IMR-90 (cell line): ENCODE results near the gene GRID1. TPM values are rescaled to one million over a fixed set of nuclear protein-coding genes. Genes with fewer than 3 reads are reported as not detected.

Experiments used
- ATAC-seq: fragments of 200-7000 bp; cut with Tn5 transposase; 2 replicates; pipeline ENCODE4 v1.9.1; 2020; ENCODE audit warnings: low read depth, mild to moderate bottlenecking, moderate library complexity
- BruUV-seq: library from RNA; stranded (reverse); fragments of 400-500 nt; replicated peaks from 2 replicates; lab custom pipeline; 2021; lab: Mats Ljungman, UMichigan
- CTCF ChIA-PET: fragments of 300-600 bp; formaldehyde crosslinking; extraction: SDS; loops from one replicate; lab custom pipeline; 2021; ENCODE audit warnings: antibody characterized with exemption; lab: Yijun Ruan, JAX
- POLR2A ChIA-PET: fragments of 300-600 bp; sonication (Branson Sonifier 250); formaldehyde crosslinking; loops from one replicate; lab custom pipeline; 2022; ENCODE audit warnings: antibody characterized with exemption; ENCODE audit not compliant: unreplicated experiment; lab: Charles Lee
- DNase-seq: peaks from one replicate; pipeline ENCODE4 v3.0.0; 2013
- H2AFZ ChIP-seq: replicated peaks from 2 replicates; pipeline ENCODE3; 2013; ENCODE audit warnings: low read length, mild to moderate bottlenecking; ENCODE audit not compliant: poor library complexity
- H2AK5ac ChIP-seq: 2 replicates; pipeline ENCODE4 v1.6.1; 2013; ENCODE audit warnings: low read depth, low read length, inconsistent platforms
- H2AK9ac ChIP-seq: replicated peaks from 2 replicates; pipeline ENCODE3; 2013; ENCODE audit warnings: mild to moderate bottlenecking, low read depth, low read length, moderate library complexity; ENCODE audit not compliant: poor library complexity
- H2BK120ac ChIP-seq: 2 replicates; pipeline ENCODE4 v1.6.1; 2013; ENCODE audit warnings: low read depth, low read length, inconsistent platforms
- H2BK15ac ChIP-seq: 3 replicates; pipeline ENCODE4 v1.6.1; 2013; ENCODE audit warnings: low read depth, low read length, inconsistent platforms
- H2BK20ac ChIP-seq: 2 replicates; pipeline ENCODE4 v1.6.1; 2013; ENCODE audit warnings: low read depth, mild to moderate bottlenecking, inconsistent platforms, low read length, moderate library complexity
- H2BK5ac ChIP-seq: 2 replicates; pipeline ENCODE4 v1.6.1; 2013; ENCODE audit warnings: mild to moderate bottlenecking, low read depth, low read length, inconsistent platforms; ENCODE audit not compliant: poor library complexity, severe bottlenecking
- H3K14ac ChIP-seq: replicated peaks from 2 replicates; pipeline ENCODE4 v1.6.1; 2013; ENCODE audit warnings: low read depth, low read length, inconsistent platforms
- H3K18ac ChIP-seq: 2 replicates; pipeline ENCODE4 v1.6.1; 2013; ENCODE audit warnings: low read depth, low read length, control low read depth
- H3K23ac ChIP-seq: 2 replicates; pipeline ENCODE4 v1.6.1; 2013; ENCODE audit warnings: low read depth, low read length, inconsistent platforms
- H3K27ac ChIP-seq: 2 replicates; pipeline ENCODE4 v1.5.1; 2013; ENCODE audit warnings: mild to moderate bottlenecking, control low read depth, low read length; ENCODE audit not compliant: insufficient read depth
- H3K27me3 ChIP-seq: 2 replicates; pipeline ENCODE4 v1.6.1; 2013; ENCODE audit warnings: low read length; ENCODE audit not compliant: control insufficient read depth, insufficient read depth
- H3K36me3 ChIP-seq: 2 replicates; pipeline ENCODE4 v1.6.1; 2013; ENCODE audit warnings: low read length, mixed read lengths; ENCODE audit not compliant: control insufficient read depth, insufficient read depth
- H3K4ac ChIP-seq: 2 replicates; pipeline ENCODE4 v1.6.1; 2013; ENCODE audit warnings: low read depth, low read length, inconsistent platforms
- H3K4me1 ChIP-seq: 2 replicates; pipeline ENCODE4 v1.6.1; 2013; ENCODE audit warnings: low read length, mixed read lengths; ENCODE audit not compliant: control insufficient read depth, insufficient read depth
- H3K4me2 ChIP-seq: 2 replicates; pipeline ENCODE4 v1.6.1; 2013; ENCODE audit warnings: low read depth, mild to moderate bottlenecking, control low read depth, low read length, moderate library complexity
- H3K4me3 ChIP-seq: 2 replicates; pipeline ENCODE4 v1.5.1; 2013; ENCODE audit warnings: low read depth, mild to moderate bottlenecking, control low read depth, low read length, moderate library complexity; ENCODE audit not compliant: insufficient read depth
- H3K56ac ChIP-seq: 2 replicates; pipeline ENCODE4 v1.6.1; 2013; ENCODE audit warnings: low read length, inconsistent platforms; ENCODE audit not compliant: insufficient read depth; ENCODE audit errors: extremely low read depth
- H3K79me1 ChIP-seq, 2 experiments: 2 replicates each; pipeline ENCODE4 v1.6.1; 2013; ENCODE audit warnings: low read length in 2 of 2, inconsistent platforms in 1 of 2, low read depth in 1 of 2
- H3K9ac ChIP-seq: 2 replicates; pipeline ENCODE4 v1.6.1; 2013; ENCODE audit warnings: low read depth, low read length, control low read depth
- H3K9me1 ChIP-seq: 2 replicates; pipeline ENCODE4 v1.6.1; 2013; ENCODE audit warnings: low read length, inconsistent platforms; ENCODE audit not compliant: insufficient read depth
- H3K9me3 ChIP-seq: 2 replicates; pipeline ENCODE4 v1.6.1; 2013; ENCODE audit warnings: low read length; ENCODE audit not compliant: control insufficient read depth, insufficient read depth
- H4K20me1 ChIP-seq: 2 replicates; pipeline ENCODE4 v1.6.1; 2013; ENCODE audit warnings: low read length, inconsistent platforms; ENCODE audit not compliant: insufficient read depth
- H4K5ac ChIP-seq: 2 replicates; pipeline ENCODE4 v1.6.1; 2013; ENCODE audit warnings: mild to moderate bottlenecking, low read depth, low read length, control low read depth
- H4K8ac ChIP-seq, 2 experiments: 2 replicates each; pipeline ENCODE4 v1.6.1; 2013; ENCODE audit warnings: low read depth in 2 of 2, low read length in 2 of 2, control low read depth in 1 of 2, inconsistent platforms in 1 of 2
- H4K91ac ChIP-seq: 2 replicates; pipeline ENCODE4 v1.6.1; 2013; ENCODE audit warnings: low read depth, low read length, inconsistent platforms; ENCODE audit not compliant: insufficient read depth
- BHLHE40 ChIP-seq: fragments of 150-350 bp; IDR thresholded peaks from 2 replicates; pipeline ENCODE4 v1.6.1; 2016; ENCODE audit warnings: mild to moderate bottlenecking, low read depth, low read length
- CEBPB ChIP-seq: IDR thresholded peaks from 2 replicates; pipeline ENCODE4 v1.6.1; 2012; ENCODE audit warnings: low read depth, low read length, improper control_type of control experiment
- CHD1 ChIP-seq: IDR thresholded peaks from 2 replicates; pipeline ENCODE4 v1.6.1; 2012; ENCODE audit warnings: low read depth, low read length, improper control_type of control experiment
- CTCF ChIP-seq: conservative IDR thresholded peaks from 2 replicates; pipeline ENCODE4 v1.5.1; 2012; ENCODE audit warnings: mild to moderate bottlenecking, low read depth, low read length, improper control_type of control experiment
- ELK1 ChIP-seq: fragments of 150-350 bp; IDR thresholded peaks from 2 replicates; pipeline ENCODE4 v1.6.1; 2016; ENCODE audit warnings: low read depth, mild to moderate bottlenecking, low read length, moderate library complexity, borderline replicate concordance
- FOS ChIP-seq: fragments of 150-350 bp; IDR thresholded peaks from 2 replicates; pipeline ENCODE4 v1.6.1; 2016; ENCODE audit warnings: low read depth, low read length
- MAFK ChIP-seq: IDR thresholded peaks from 2 replicates; pipeline ENCODE4 v1.6.1; 2012; ENCODE audit warnings: low read depth, low read length, improper control_type of control experiment
- MAZ ChIP-seq: IDR thresholded peaks from 2 replicates; pipeline ENCODE4 v1.6.1; 2012; ENCODE audit warnings: low read depth, mild to moderate bottlenecking, low read length, improper control_type of control experiment, moderate library complexity, borderline replicate concordance
- MXI1 ChIP-seq: IDR thresholded peaks from 2 replicates; pipeline ENCODE4 v1.6.1; 2012; ENCODE audit warnings: low read depth, mild to moderate bottlenecking, low read length, moderate library complexity, borderline replicate concordance
- NFE2L2 ChIP-seq: fragments of 150-350 bp; IDR thresholded peaks from 2 replicates; pipeline ENCODE4 v1.6.1; 2016; ENCODE audit warnings: low read depth, mild to moderate bottlenecking, low read length
- POLR2A ChIP-seq: IDR thresholded peaks from 2 replicates; pipeline ENCODE4 v1.6.1; 2012; ENCODE audit warnings: mild to moderate bottlenecking, low read depth, low read length
- RAD21 ChIP-seq: IDR thresholded peaks from 2 replicates; pipeline ENCODE4 v1.6.1; 2012; ENCODE audit warnings: low read length, improper control_type of control experiment
- RCOR1 ChIP-seq: IDR thresholded peaks from 2 replicates; pipeline ENCODE4 v1.6.1; 2012; ENCODE audit warnings: mild to moderate bottlenecking, low read length, improper control_type of control experiment; ENCODE audit not compliant: insufficient replicate concordance
- RFX5 ChIP-seq: IDR thresholded peaks from 2 replicates; pipeline ENCODE4 v1.8.0; 2012; ENCODE audit warnings: low read depth, mild to moderate bottlenecking, low read length, moderate library complexity
- SMC3 ChIP-seq: fragments of 150-350 bp; IDR thresholded peaks from 2 replicates; pipeline ENCODE4 v1.6.1; 2016; ENCODE audit warnings: low read depth, mild to moderate bottlenecking, antibody characterized with exemption, low read length, moderate library complexity
- USF2 ChIP-seq: fragments of 150-350 bp; IDR thresholded peaks from 2 replicates; pipeline ENCODE4 v1.6.1; 2017; ENCODE audit warnings: mild to moderate bottlenecking, antibody characterized with exemption, low read length, low read depth
- WGBS, 2 experiments: methylation state at CpG; one replicate each; pipeline versions ENCODE4 v1.1.5 to v1.1.7; 2013; ENCODE audit warnings: missing lambda C conversion rate in 2 of 2; ENCODE audit not compliant: insufficient read length in 1 of 2; ENCODE audit errors: extremely low coverage in 2 of 2; 5-methylcytosine and 5-hydroxymethylcytosine counted together
- dilution Hi-C: fragments of 300-500 bp; cut with HindIII; formaldehyde crosslinking; loops from one replicate; pipeline ENCODE4 v1.14.3; 2018; ENCODE audit warnings: low sequenced_read_pairs; ENCODE audit not compliant: unreplicated experiment
- in situ Hi-C: fragments of 300-500 bp; cut with MboI; formaldehyde crosslinking; loops from 3 replicates; pipeline ENCODE4 v1.14.3; 2019; ENCODE audit warnings: low sequenced_read_pairs, inconsistent platforms, mixed read lengths
- intact Hi-C: fragments of 100-400 bp; cut with micrococcal nuclease; formaldehyde crosslinking; loops from 2 replicates; pipeline ENCODE4 v1.10.0; 2022
- polyA plus RNA-seq, 3 experiments: library from polyadenylated mRNA; depleted of rRNA; stranded (reverse); fragments of >200 nt; gene quantifications; 2 replicates each; pipeline ENCODE4 v1.2.3, GENCODE V29; 2012; ENCODE audit warnings: low replicate concordance in 1 of 3
- total RNA-seq: library from RNA; depleted of rRNA; stranded (reverse); fragments of >200 nt; gene quantifications from 2 replicates; pipeline ENCODE4 v1.2.3, GENCODE V29; 2012

The GRID1 gene
- total and polyA plus RNA-seq, 2 of the 4 experiments (the other 2 are of a cell fraction), result not detected

GRCh38 chr10:86222687-86223086 is 143.9 kb downstream of the GRID1 start:
- ATAC-seq, result no peak
- intact Hi-C loops (no loop called here), in situ Hi-C loops (no loop called here), dilution Hi-C loops (no loop called here)
- no peak overlapping the region for H4K5ac ChIP-seq
- H3K23ac ChIP-seq, result no peak overlapping the region
- no peak overlapping the region for H3K9ac ChIP-seq
- H2BK20ac ChIP-seq, result no peak overlapping the region
- H3K79me1 ChIP-seq, result no peaks in the 10 kb centered on the region
- H3K36me3 ChIP-seq, result no peaks in the 10 kb centered on the region
- H3K56ac ChIP-seq, result no peak overlapping the region
- DNase-seq, result no peak
- no peak overlapping the region for H3K4me3 ChIP-seq
- no peak overlapping the region for H2BK120ac ChIP-seq
- no peak overlapping the region for H3K4me2 ChIP-seq
- no peak overlapping the region for H4K8ac ChIP-seq
- H3K4ac ChIP-seq, result no peak overlapping the region
- no peak overlapping the region for H2BK5ac ChIP-seq
- no peak overlapping the region for H4K91ac ChIP-seq
- TF ChIP-seq MXI1 (no peak), RAD21 (no peak), FOS (no peak), CTCF (no peak), BHLHE40 (no peak), ELK1 (no peak), RFX5 (no peak), MAFK (no peak), MAZ (no peak), CHD1 (no peak), USF2 (no peak), POLR2A (no peak), SMC3 (no peak), RCOR1 (no peak), CEBPB (no peak), NFE2L2 (no peak)
- no peak overlapping the region for H2BK15ac ChIP-seq
- H3K9me1 ChIP-seq, result no peaks in the 10 kb centered on the region
- no peaks in the 10 kb centered on the region for H4K20me1 ChIP-seq
- H2AK9ac ChIP-seq, result no peak overlapping the region
- H3K18ac ChIP-seq, result no peak overlapping the region
- no peaks in the 10 kb centered on the region for H3K4me1 ChIP-seq
- H3K9me3 ChIP-seq, result no peaks in the 10 kb centered on the region
- H2AK5ac ChIP-seq, result no peak overlapping the region
- H3K27ac ChIP-seq, result no peak overlapping the region
- no peaks in the 10 kb centered on the region for H3K27me3 ChIP-seq
- no CpG with 5 or more reads among the region's 3 CpGs for WGBS, 2 experiments
- no peak overlapping the region for H2AFZ ChIP-seq
- H3K14ac ChIP-seq, result no peak overlapping the region
- no TSS peak for BruUV-seq
- ChIA-PET POLR2A (no interaction called here), CTCF (no interaction called here)
